GM23338 (cell line): Measurements from ENCODE around the gene UBASH3B. TPM values are rescaled to one million over a fixed set of nuclear protein-coding genes. Genes with fewer than 3 reads are reported as not detected.

Experiments used
- ATAC-seq: fragments of 200-7000 bp; cut with Tn5 transposase; 3 replicates; pipeline ENCODE4 v1.9.1; 2020
- DNase-seq: peaks from one replicate; pipeline ENCODE4 v3.0.0-alpha.2; 2015; ENCODE audit warnings: low spot score
- H2AFZ ChIP-seq: fragments of 200-600 bp; sonication (generic); 2 replicates; pipeline ENCODE4 v1.8.0; 2016; ENCODE audit warnings: antibody characterized with exemption, mild to moderate bottlenecking, moderate library complexity
- H3F3A ChIP-seq: fragments of 200-600 bp; sonication (generic); replicated peaks from 2 replicates; pipeline ENCODE4 v1.8.0; 2017; ENCODE audit warnings: antibody characterized with exemption, mixed run types, low read depth
- H3K27ac ChIP-seq: fragments of 200-600 bp; sonication (generic); 2 replicates; pipeline ENCODE4 v1.6.1; 2016; ENCODE audit warnings: low read depth
- H3K27me3 ChIP-seq: fragments of 200-600 bp; sonication (generic); 2 replicates; pipeline ENCODE4 v1.8.0; 2016; ENCODE audit warnings: mild to moderate bottlenecking, mixed run types, moderate library complexity; ENCODE audit not compliant: insufficient read depth
- H3K36me3 ChIP-seq: fragments of 200-600 bp; sonication (generic); 2 replicates; pipeline ENCODE4 v1.8.0; 2016; ENCODE audit warnings: mild to moderate bottlenecking; ENCODE audit not compliant: insufficient read depth
- H3K4me1 ChIP-seq: fragments of 200-600 bp; sonication (generic); 2 replicates; pipeline ENCODE4 v1.8.0; 2016; ENCODE audit warnings: mild to moderate bottlenecking, moderate library complexity; ENCODE audit not compliant: insufficient read depth
- H3K4me2 ChIP-seq: fragments of 200-600 bp; sonication (generic); 2 replicates; pipeline ENCODE4 v1.7.1; 2017; ENCODE audit warnings: mixed run types
- H3K4me3 ChIP-seq: fragments of 200-600 bp; sonication (generic); 2 replicates; pipeline ENCODE4 v1.6.1; 2016; ENCODE audit warnings: mixed run types
- H3K79me2 ChIP-seq: fragments of 200-600 bp; sonication (generic); replicated peaks from 2 replicates; pipeline ENCODE4 v1.8.0; 2017; ENCODE audit warnings: mild to moderate bottlenecking; ENCODE audit not compliant: insufficient read depth
- H3K9me2 ChIP-seq: fragments of 200-600 bp; sonication (generic); 2 replicates; pipeline ENCODE4 v1.8.0; 2017; ENCODE audit not compliant: insufficient read depth
- H4K20me1 ChIP-seq: fragments of 200-600 bp; sonication (generic); replicated peaks from 2 replicates; pipeline ENCODE4 v1.8.0; 2017; ENCODE audit warnings: mild to moderate bottlenecking; ENCODE audit not compliant: insufficient read depth
- H3K27ac Mint-ChIP-seq: 2 replicates; pipeline ENCODE4 v1.8.0; 2020; ENCODE audit warnings: inconsistent platforms, mild to moderate bottlenecking, moderate library complexity, mixed read lengths
- H3K27me3 Mint-ChIP-seq: 3 replicates; pipeline ENCODE4 v1.8.0; 2022; ENCODE audit warnings: low read depth, mild to moderate bottlenecking, moderate library complexity, mixed read lengths, inconsistent platforms; ENCODE audit not compliant: insufficient read depth, poor library complexity
- H3K36me3 Mint-ChIP-seq: 3 replicates; pipeline ENCODE4 v1.8.0; 2021; ENCODE audit warnings: low read depth, mild to moderate bottlenecking, inconsistent platforms, moderate library complexity, mixed read lengths
- H3K4me1 Mint-ChIP-seq: 3 replicates; pipeline ENCODE4 v1.8.0; 2020; ENCODE audit warnings: mild to moderate bottlenecking, inconsistent platforms, mixed read lengths
- H3K4me3 Mint-ChIP-seq: 3 replicates; pipeline ENCODE4 v1.8.0; 2021; ENCODE audit warnings: moderate library complexity, mild to moderate bottlenecking, inconsistent platforms, mixed read lengths
- H3K9me3 Mint-ChIP-seq: 3 replicates; pipeline ENCODE4 v1.8.0; 2020; ENCODE audit warnings: moderate library complexity, mild to moderate bottlenecking, inconsistent platforms, mixed read lengths
- CREB1 ChIP-seq: fragments of 250-450 bp; sonication (Bioruptor Pico); IDR thresholded peaks from 2 replicates; pipeline ENCODE4 v1.5.0; 2020; ENCODE audit warnings: low read depth, mild to moderate bottlenecking, moderate library complexity
- CTCF ChIP-seq, 2 experiments: fragments of 200-600 bp in 1 of 2; sonication (generic) in 1 of 2; conservative IDR thresholded peaks; 2 replicates each; pipeline versions ENCODE4 v1.5.1 to v1.6.1; 2016 to 2017; ENCODE audit warnings: antibody characterized with exemption in 2 of 2, low read depth in 2 of 2, mild to moderate bottlenecking in 2 of 2, moderate library complexity in 1 of 2
- ETS1 ChIP-seq: IDR thresholded peaks from 2 replicates; pipeline ENCODE4 v1.6.1; 2016; ENCODE audit warnings: antibody characterized with exemption
- EZH2phosphoT487 ChIP-seq: fragments of 200-600 bp; sonication (generic); IDR thresholded peaks from one replicate; pipeline ENCODE4 v1.8.1; 2018; ENCODE audit warnings: antibody characterized with exemption; ENCODE audit not compliant: unreplicated experiment
- NANOG ChIP-seq: IDR thresholded peaks from 2 replicates; pipeline ENCODE4 v1.6.1; 2016; ENCODE audit warnings: antibody characterized with exemption, borderline replicate concordance
- ZNF331 ChIP-seq: fragments of 250-450 bp; sonication (Bioruptor Pico); IDR thresholded peaks from 2 replicates; pipeline ENCODE4 v1.5.0; 2020; ENCODE audit warnings: low read depth, mild to moderate bottlenecking, moderate library complexity
- polyA plus RNA-seq: library from polyadenylated mRNA; unstranded; fragments of >200 nt; fragmentation: Nextera tagmentation; extraction: Ambion mirVana; gene quantifications from 2 replicates; pipeline ENCODE4 v1.2.1, GENCODE V29; 2016
- total RNA-seq: library from RNA; depleted of rRNA; stranded (reverse); fragments of >200 nt; shearing (Covaris generic); gene quantifications from 2 replicates; pipeline ENCODE4 v1.2.3, GENCODE V29; 2014
- TF ChIP-seq, protein P1 (sequence below): fragments of 250-450 bp; sonication (Bioruptor Pico); IDR thresholded peaks from 2 replicates; pipeline ENCODE4 v1.5.0; 2020; ENCODE audit warnings: mild to moderate bottlenecking, moderate library complexity

UBASH3B gene
- total and polyA plus RNA-seq, 2 experiments from 2014 or later, result 2.1 to 12.0 TPM

GRCh38 chr11:122663056-122663740, 7.7 kb downstream of the UBASH3B start:
- H2AFZ ChIP-seq, result no peak overlapping the region
- H4K20me1 ChIP-seq, result no peaks in the 10 kb centered on the region
- no peak overlapping the region for H3K27ac Mint-ChIP-seq
- DNase-seq (no peak), ATAC-seq (no peak)
- H3K9me3 Mint-ChIP-seq, result peaks cover 4% of the 10 kb centered on the region; the same call in 2 of the 3 replicates
- no peak overlapping the region for H3K27ac ChIP-seq
- no peaks in the 10 kb centered on the region for H3K4me1 Mint-ChIP-seq
- H3K36me3 ChIP-seq, result no peaks in the 10 kb centered on the region
- no peak for TF ChIP-seq EZH2phosphoT487
- no peak for TF ChIP-seq CREB1
- no peak for TF ChIP-seq NANOG
- no peak for TF ChIP-seq CTCF (conservative IDR thresholded peaks at IDR 0.05; ENCODE audit: low read depth in 2 of 2)
- TF ChIP-seq ZNF331, result no peak
- TF ChIP-seq, protein P1, sequence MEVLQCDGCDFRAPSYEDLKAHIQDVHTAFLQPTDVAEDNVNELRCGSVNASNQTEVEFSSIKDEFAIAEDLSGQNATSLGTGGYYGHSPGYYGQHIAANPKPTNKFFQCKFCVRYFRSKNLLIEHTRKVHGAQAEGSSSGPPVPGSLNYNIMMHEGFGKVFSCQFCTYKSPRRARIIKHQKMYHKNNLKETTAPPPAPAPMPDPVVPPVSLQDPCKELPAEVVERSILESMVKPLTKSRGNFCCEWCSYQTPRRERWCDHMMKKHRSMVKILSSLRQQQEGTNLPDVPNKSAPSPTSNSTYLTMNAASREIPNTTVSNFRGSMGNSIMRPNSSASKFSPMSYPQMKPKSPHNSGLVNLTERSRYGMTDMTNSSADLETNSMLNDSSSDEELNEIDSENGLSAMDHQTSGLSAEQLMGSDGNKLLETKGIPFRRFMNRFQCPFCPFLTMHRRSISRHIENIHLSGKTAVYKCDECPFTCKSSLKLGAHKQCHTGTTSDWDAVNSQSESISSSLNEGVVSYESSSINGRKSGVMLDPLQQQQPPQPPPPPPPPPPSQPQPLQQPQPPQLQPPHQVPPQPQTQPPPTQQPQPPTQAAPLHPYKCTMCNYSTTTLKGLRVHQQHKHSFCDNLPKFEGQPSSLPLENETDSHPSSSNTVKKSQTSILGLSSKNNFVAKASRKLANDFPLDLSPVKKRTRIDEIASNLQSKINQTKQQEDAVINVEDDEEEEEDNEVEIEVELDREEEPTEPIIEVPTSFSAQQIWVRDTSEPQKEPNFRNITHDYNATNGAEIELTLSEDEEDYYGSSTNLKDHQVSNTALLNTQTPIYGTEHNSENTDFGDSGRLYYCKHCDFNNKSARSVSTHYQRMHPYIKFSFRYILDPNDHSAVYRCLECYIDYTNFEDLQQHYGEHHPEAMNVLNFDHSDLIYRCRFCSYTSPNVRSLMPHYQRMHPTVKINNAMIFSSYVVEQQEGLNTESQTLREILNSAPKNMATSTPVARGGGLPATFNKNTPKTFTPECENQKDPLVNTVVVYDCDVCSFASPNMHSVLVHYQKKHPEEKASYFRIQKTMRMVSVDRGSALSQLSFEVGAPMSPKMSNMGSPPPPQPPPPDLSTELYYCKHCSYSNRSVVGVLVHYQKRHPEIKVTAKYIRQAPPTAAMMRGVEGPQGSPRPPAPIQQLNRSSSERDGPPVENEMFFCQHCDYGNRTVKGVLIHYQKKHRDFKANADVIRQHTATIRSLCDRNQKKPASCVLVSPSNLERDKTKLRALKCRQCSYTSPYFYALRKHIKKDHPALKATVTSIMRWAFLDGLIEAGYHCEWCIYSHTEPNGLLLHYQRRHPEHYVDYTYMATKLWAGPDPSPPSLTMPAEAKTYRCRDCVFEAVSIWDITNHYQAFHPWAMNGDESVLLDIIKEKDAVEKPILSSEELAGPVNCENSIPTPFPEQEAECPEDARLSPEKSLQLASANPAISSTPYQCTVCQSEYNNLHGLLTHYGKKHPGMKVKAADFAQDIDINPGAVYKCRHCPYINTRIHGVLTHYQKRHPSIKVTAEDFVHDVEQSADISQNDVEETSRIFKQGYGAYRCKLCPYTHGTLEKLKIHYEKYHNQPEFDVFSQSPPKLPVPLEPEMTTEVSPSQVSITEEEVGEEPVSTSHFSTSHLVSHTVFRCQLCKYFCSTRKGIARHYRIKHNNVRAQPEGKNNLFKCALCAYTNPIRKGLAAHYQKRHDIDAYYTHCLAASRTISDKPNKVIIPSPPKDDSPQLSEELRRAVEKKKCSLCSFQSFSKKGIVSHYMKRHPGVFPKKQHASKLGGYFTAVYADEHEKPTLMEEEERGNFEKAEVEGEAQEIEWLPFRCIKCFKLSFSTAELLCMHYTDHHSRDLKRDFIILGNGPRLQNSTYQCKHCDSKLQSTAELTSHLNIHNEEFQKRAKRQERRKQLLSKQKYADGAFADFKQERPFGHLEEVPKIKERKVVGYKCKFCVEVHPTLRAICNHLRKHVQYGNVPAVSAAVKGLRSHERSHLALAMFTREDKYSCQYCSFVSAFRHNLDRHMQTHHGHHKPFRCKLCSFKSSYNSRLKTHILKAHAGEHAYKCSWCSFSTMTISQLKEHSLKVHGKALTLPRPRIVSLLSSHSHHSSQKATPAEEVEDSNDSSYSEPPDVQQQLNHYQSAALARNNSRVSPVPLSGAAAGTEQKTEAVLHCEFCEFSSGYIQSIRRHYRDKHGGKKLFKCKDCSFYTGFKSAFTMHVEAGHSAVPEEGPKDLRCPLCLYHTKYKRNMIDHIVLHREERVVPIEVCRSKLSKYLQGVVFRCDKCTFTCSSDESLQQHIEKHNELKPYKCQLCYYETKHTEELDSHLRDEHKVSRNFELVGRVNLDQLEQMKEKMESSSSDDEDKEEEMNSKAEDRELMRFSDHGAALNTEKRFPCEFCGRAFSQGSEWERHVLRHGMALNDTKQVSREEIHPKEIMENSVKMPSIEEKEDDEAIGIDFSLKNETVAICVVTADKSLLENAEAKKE, result no peak
- no peak for TF ChIP-seq ETS1
- 0 out of 3 replicates have a peak, but pooled peaks cover 3% of the 10 kb centered on the region for H3K36me3 Mint-ChIP-seq
- no peak overlapping the region for H3K4me2 ChIP-seq
- no peaks in the 10 kb centered on the region for H3F3A ChIP-seq
- no peaks in the 10 kb centered on the region for H3K27me3 ChIP-seq
- H3K27me3 Mint-ChIP-seq, result peaks cover 1% of the 10 kb centered on the region
- H3K4me1 ChIP-seq, result no peaks in the 10 kb centered on the region
- no peak overlapping the region for H3K4me3 ChIP-seq
- H3K4me3 Mint-ChIP-seq, result no peak overlapping the region
- no peaks in the 10 kb centered on the region for H3K9me2 ChIP-seq
- H3K79me2 ChIP-seq, result peaks cover 7% of the 10 kb centered on the region; the same call in 1 of the 2 replicates
